Mucosa of stomach (tissue), 1 donor: ENCODE data around the gene SRSF12.
A peak's percentile ranks its signal among the peaks of the same experiment; 100 is the strongest.

Source experiments
- H3K27me3 ChIP-seq: one replicate; pipeline ENCODE4 v1.7.0; 2013; ENCODE audit warnings: mild to moderate bottlenecking, low read length; ENCODE audit not compliant: control insufficient read depth, insufficient read depth
- H3K36me3 ChIP-seq: one replicate; pipeline ENCODE4 v1.7.0; 2013; ENCODE audit warnings: low read length; ENCODE audit not compliant: control insufficient read depth, insufficient read depth
- H3K4me1 ChIP-seq: one replicate; pipeline ENCODE4 v1.7.0; 2013; ENCODE audit warnings: mild to moderate bottlenecking, low read length; ENCODE audit not compliant: control insufficient read depth, insufficient read depth
- H3K4me3 ChIP-seq: one replicate; pipeline ENCODE4 v1.7.0; 2013; ENCODE audit warnings: low read length
- H3K9ac ChIP-seq: one replicate; pipeline ENCODE4 v1.7.0; 2013; ENCODE audit warnings: mild to moderate bottlenecking, low read length, moderate library complexity
- H3K9me3 ChIP-seq: one replicate; pipeline ENCODE4 v1.7.0; 2013; ENCODE audit warnings: mild to moderate bottlenecking, low read length, moderate library complexity; ENCODE audit not compliant: control insufficient read depth
- donor health status: Pancreatic carcinoma.

SRSF12 gene

DNA sequence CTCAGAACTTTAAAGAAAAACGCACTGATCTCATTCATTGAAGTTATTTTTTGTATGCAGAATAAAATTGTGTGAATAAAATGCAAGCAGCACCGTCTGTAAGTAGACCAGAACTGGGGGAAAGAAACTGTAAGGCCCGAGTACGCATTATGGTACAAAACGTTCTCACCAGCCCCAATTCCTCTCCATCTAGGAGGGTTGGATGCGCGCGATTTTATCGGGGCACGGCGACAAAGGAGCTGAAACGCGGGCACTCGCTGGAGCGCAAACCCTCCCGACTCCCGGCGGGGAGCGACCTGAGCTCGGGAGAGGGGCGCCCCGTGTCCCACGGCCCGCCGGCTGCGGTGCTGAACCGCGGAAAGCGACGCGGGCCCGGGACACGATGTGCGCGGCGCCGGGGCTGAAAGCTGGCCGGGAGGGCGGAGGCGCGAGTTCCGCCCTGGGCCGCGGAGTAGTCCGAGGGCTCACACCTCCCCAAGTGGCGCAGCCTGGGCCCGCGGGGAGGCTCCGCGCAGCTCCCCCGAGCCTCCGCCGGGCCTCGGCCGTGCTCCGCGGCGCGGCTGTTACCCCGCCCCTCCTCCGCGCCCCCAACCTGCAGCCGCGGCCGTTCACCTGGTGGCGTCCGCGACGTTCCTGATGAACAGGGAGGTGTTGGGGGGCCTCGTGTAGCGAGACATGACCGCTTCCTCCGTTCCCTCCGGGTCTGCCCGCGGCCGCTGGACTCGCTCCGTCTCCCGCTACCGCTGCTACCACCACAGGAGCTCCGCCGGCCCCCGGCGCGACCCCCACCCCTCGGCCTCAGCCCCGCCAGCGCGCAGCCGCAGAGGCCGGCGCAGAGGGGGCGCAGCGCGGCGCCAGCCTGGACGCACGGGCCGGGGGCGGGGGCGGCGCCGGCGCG, at the start of gene SRSF12:
Gene SRSF12, minus strand, starts transcription at position 861 of the 898 bp plus-strand sequence. Its CDS starts 184 bp downstream, at position 677.
- Histone ChIP-seq H3K9ac (peak within 1 kb of the TSS; percentile 72), H3K4me3 (peak within 1 kb of the TSS; percentile 31), H3K4me1 (peaks cover 6% of the 10 kb centered on the region), H3K36me3 (no peaks in the 10 kb centered on the region), H3K27me3 (peaks cover 4% of the 10 kb centered on the region), H3K9me3 (no peaks in the 10 kb centered on the region)

DNA sequence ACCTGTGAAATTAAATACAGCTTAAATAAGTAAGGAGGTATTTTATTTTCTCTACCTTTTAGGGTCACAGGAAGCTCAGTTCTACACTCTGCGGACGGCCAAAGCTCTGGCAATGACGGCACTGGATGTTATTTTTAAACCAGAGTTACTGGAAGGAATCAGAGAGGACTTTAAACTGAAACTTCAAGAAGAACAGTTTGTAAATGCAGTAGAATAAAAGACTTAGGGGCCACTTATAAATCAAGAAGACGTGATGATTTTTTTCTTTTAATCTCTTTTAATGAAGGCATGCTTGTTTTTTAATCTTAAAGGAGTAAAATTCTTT, 44.1 kb upstream of the SRSF12 start:
- no peaks in the 10 kb centered on the region for H3K9me3 ChIP-seq
- no peaks in the 10 kb centered on the region for H3K27me3 ChIP-seq
- H3K9ac ChIP-seq, result no peak overlapping the region
- no peak overlapping the region for H3K4me3 ChIP-seq
- no peaks in the 10 kb centered on the region for H3K36me3 ChIP-seq
- H3K4me1 ChIP-seq, result no peaks in the 10 kb centered on the region

DNA sequence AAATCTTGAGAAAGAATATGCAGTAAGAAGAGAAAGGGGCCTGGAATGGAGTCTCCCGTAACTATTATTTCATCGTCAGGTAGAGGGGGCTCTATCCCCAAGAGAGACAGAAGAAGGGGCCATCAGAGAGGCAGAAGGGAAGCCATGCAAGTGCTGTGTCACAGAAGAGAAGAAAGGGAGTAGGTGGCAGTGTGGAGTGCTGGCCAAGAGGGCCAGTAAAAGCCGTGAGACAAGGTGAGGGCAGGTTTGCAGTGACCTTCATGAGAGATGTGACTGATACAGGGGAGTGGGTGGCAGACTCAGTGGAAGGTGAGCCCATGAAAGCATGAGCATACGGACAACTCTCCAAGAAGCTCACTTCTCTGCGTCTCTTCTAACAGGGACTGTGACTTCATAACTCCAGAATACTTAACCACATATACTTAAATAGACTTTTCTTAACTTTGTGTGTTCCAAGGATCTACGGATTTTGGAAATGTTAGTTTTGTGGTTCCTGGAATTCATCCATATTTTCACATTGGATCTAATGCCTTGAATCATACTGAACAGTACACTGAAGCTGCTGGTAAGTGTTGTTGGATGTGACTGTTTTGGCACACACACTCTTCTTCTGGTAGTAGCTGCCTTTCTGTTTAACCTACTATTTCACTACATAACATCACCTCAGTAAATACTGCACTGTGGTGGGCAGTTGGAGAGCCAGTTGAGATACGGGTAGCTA, 43.6 kb upstream of the SRSF12 start:
- H3K4me1 ChIP-seq, result no peaks in the 10 kb centered on the region
- no peaks in the 10 kb centered on the region for H3K9me3 ChIP-seq
- no peak overlapping the region for H3K9ac ChIP-seq
- no peaks in the 10 kb centered on the region for H3K27me3 ChIP-seq
- no peaks in the 10 kb centered on the region for H3K36me3 ChIP-seq
- H3K4me3 ChIP-seq, result no peak overlapping the region

GRCh38 chr6:89160331-89161092, 42.6 kb upstream of the SRSF12 start:
- Histone ChIP-seq H3K4me3 (no peak overlapping the region), H3K9me3 (no peaks in the 10 kb centered on the region), H3K4me1 (no peaks in the 10 kb centered on the region), H3K27me3 (no peaks in the 10 kb centered on the region), H3K36me3 (no peaks in the 10 kb centered on the region), H3K9ac (no peak overlapping the region)

GRCh38 chr6:89154131-89154530, 36.3 kb upstream of the SRSF12 start:
- H3K27me3 ChIP-seq, result no peaks in the 10 kb centered on the region
- H3K4me3 ChIP-seq, result no peak overlapping the region
- peaks cover 3% of the 10 kb centered on the region for H3K4me1 ChIP-seq
- H3K9ac ChIP-seq, result no peak overlapping the region
- H3K36me3 ChIP-seq, result no peaks in the 10 kb centered on the region
- H3K9me3 ChIP-seq, result no peaks in the 10 kb centered on the region

- no peaks in the 10 kb centered on the region for H3K36me3 ChIP-seq
- H3K4me3 ChIP-seq, result no peak overlapping the region
- peak overlapping the region; percentile 19 for H3K9ac ChIP-seq
- H3K27me3 ChIP-seq, result no peaks in the 10 kb centered on the region
- peaks cover 5% of the 10 kb centered on the region for H3K4me1 ChIP-seq
- no peaks in the 10 kb centered on the region for H3K9me3 ChIP-seq
Observed at GRCh38 chr6:89148016-89148750, 30.3 kb upstream of the SRSF12 start.

- H3K36me3 ChIP-seq, result no peaks in the 10 kb centered on the region
- H3K4me1 ChIP-seq, result peaks cover 5% of the 10 kb centered on the region
- peak overlapping the region; percentile 92 for H3K9ac ChIP-seq
- no peaks in the 10 kb centered on the region for H3K27me3 ChIP-seq
- H3K4me3 ChIP-seq, result peak overlapping the region; percentile 34
- H3K9me3 ChIP-seq, result no peaks in the 10 kb centered on the region
Observed at GRCh38 chr6:89146718-89147700, 29.1 kb upstream of the SRSF12 start.

DNA sequence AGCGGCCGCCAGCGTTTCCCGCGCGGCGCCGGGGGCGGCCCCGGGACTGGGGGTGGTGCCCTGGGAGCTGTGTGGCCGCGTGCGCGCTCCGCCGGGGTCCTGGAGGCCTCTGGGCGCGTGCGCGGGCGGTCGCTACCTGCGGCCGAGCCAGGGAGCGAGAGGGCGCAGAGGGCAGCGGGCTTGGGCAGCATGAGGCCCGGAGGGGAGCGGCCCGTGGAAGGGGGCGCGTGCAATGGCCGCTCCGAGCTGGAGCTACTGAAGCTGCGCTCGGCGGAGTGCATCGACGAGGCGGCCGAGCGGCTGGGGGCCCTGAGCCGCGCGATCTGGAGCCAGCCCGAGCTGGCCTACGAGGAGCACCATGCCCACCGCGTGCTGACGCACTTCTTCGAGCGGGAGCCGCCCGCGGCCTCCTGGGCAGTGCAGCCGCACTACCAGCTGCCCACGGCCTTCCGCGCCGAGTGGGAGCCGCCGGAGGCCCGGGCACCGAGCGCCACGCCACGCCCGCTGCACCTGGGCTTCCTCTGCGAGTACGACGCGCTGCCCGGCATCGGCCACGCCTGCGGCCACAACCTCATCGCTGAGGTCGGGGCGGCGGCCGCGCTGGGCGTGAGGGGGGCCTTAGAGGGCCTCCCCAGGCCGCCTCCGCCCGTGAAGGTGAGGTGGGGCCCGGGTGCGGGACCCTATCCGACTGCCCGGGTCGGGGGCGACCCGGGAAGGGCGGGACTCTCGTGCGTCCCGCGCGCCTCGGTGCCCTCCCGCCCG, 28.3 kb upstream of the SRSF12 start, which contains the start of gene PM20D2:
Gene PM20D2, plus strand, starts transcription at position 100 of the 762 bp plus-strand sequence. Its CDS starts 90 bp downstream, at position 190.
- peak within 1 kb of the TSS; percentile 92 for H3K9ac ChIP-seq

DNA sequence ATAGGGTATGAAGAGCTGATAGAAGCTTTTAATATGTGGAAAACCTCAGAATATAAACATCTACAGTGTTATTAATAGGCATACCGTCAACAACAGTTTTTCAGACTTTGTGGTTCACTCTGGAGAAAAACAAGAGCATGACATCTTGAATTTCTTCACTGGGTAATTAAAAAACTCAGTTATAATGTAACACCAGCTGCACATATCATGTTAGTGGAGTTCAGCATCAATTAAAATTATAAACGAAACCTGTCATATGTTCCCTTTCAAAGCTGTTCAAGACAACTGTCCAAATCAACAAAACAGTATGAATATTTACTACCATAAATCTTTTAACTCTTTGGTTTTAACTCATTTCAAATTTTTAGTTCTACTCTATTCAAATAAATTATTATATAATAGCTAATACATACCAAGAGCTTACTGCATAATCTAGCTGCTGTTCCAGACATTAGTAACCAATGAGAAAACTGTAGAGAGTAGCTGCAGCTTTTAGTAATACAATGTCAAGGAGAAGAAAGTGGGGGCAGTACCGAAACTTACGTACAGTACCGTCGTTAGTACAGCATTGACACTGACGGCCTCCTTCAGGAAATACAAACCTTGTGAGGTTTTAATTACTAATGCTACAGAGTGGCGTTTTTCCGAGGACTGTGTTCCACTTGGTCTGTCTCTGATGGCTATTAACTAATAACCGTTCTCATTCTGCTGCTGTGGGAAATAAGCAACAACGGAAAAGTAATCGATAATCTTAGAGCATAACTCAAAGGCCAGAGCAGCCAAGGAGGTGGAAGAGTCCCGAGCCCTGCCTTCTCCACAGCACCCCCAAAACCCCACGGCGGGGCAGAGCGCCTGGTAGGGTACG, 27.5 kb upstream of the SRSF12 start:
- Histone ChIP-seq H3K9me3 (no peaks in the 10 kb centered on the region), H3K36me3 (no peaks in the 10 kb centered on the region), H3K9ac (peak overlapping the region; percentile 92), H3K4me1 (peaks cover 12% of the 10 kb centered on the region), H3K27me3 (no peaks in the 10 kb centered on the region), H3K4me3 (peak overlapping the region; percentile 34)

More for the DNA sequence above, 28.3 kb upstream of the SRSF12 start, which contains the start of gene PM20D2:
- peak within 1 kb of the TSS; percentile 34 for H3K4me3 ChIP-seq
- H3K27me3 ChIP-seq, result no peaks in the 10 kb centered on the region
- H3K36me3 ChIP-seq, result no peaks in the 10 kb centered on the region
- peaks cover 5% of the 10 kb centered on the region for H3K4me1 ChIP-seq
- no peaks in the 10 kb centered on the region for H3K9me3 ChIP-seq
